ENCODE measurements around the gene DNAH12. TPM values are rescaled to one million over a fixed set of nuclear protein-coding genes. Genes with fewer than 3 reads are reported as not detected.
A peak's percentile ranks its signal among the peaks of the same experiment; 100 is the strongest.
"Not testable (repeated sequence)": the region's sequence is repeated elsewhere in the genome, so short reads cannot be mapped to it uniquely, and the experiment has no call there.

The DNAH12 gene
- polyA plus RNA-seq, 10 donors = 0.22 to 0.67 (median 0.51) TPM

DNA sequence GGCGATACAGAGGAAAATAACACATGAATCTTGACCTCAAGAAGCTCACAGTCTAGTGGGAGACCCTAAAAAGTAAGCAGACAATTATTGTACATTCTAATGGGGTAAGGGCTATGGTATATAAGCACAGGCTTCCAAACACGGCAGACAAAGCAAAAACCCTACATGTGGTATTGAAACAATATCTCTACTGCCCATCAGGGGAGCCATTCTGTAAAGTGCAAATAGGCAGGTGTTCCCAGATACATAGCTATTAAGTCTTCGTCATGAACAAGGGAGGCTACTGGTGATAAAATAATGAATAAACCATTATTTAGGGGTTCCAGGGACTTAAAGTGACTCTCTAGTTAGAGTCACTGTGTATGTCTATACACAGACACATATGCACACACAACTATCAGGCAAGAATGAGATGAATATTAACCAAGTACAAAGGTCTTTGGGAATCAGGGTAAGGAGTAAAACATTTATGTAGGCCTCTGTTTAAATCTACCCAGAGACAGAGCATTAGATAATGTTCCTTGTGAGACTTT lies 213.0 kb downstream of the DNAH12 start:
- DNase-seq = no peak

- DNase-seq = not testable (repeated sequence)
Observed at GRCh38 chr3:57326498-57326897, 217.6 kb downstream of the DNAH12 start.

GRCh38 chr3:57314204-57314603 lies 229.9 kb downstream of the DNAH12 start:
- no peak for DNase-seq

GRCh38 chr3:57309769-57310360 lies 234.3 kb downstream of the DNAH12 start:
- no peak for DNase-seq

DNA sequence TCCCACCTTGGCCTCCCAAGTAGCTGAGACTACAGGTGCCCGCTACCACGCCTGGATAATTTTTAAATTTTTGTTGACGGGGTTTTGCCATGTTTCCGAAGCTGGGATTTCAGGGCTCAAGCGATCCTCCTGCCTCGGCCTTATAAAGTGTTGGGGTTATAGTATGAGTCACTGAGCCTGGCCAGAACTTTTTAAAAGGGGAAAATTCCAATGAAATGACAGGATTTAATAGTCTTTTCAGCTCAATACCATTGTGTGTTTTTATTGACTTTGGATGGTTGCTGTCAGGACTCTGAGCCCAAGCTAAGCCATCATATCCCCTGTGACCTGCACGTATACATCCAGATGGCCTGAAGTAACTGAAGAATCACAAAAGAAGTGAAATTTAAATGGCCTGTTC lies 240.6 kb downstream of the DNAH12 start:
- DNase-seq = not testable (repeated sequence)

DNA sequence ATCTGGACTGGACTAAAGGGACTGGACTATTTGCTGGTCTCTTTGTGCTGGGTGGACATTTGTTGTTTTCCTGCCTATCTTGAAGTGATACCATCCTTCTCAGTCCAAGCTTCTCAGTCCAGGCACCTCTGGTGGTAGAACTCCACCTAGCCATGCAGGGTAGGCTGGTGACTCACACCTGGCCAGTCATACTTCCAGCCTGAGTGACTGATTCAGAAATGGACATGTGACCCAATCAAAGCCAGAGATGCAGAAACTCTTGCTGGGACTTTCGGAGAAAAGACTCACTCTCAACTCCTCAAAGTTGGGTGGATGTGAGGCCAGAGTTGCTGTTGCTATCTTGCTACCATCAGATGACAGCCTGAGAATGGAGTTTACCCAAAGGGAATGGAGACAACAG lies 246.1 kb downstream of the DNAH12 start:
- no peak for DNase-seq

DNA sequence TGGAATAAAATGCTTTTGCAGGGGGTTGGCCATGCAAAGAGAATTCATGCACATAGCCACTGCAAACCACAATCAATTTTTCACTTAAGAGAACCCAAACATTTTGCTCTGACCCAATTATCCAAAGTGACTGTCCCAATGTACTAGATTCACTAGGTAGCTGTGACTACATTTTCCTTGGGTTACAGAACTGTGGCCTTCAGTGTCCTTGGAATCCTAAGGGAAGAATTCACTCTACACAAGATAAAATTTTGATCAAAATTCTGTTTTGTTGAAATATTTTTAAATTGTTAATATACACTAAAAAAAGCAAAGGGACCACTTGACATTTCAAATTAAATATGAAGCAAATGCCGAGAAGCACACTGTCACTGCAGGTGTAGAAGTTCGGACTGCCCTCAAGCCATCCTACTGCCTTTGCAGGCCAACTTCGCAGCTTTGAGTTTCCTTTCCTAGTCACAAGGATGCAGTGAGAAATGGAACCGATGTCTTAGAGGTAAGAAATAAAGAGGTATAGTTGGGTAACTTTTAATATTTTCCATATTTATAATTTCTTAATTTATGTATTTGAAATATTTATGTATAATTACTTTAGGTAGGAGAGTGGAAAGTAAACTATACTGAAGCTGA lies 251.1 kb downstream of the DNAH12 start:
- DNase-seq = no peak

DNA sequence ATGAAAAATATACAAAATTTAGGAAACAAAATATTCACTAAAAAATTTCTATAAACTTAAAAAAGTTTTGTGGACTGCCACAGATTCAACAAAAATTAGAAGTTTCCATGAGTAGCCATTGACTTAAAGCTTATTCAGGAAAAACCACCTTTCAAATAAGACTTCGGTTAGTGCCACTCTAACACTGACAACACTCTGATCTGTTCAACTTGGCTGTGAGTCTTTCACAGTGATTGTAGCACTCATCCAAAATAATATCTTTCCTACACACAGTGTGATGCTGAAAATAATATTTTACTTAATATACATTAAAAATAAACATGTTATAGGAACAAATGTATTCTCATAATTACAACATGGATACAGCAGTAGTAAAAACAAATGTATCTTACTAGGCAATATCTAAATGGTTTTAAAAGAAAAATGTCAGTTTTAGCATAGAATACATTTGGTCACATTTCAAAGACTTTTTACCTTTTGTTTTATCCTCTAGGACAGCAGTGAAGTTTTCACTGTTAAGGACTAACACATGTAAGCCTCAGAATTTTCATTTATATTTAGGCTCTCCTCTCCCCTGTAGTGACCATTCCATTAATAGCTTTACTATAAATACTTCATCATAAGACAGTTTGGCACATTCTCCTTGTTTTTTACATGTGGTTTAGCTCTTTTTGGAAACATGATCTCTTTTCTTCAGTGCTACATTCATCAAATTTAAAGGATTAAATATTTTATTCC lies 251.8 kb downstream of the DNAH12 start, which contains the start of gene ASB14:
Gene ASB14, minus strand, starts transcription at position 527 of the 738 bp plus-strand sequence. CDS start 652 bp downstream, outside the sequence.
- DNase-seq = no peak

DNA sequence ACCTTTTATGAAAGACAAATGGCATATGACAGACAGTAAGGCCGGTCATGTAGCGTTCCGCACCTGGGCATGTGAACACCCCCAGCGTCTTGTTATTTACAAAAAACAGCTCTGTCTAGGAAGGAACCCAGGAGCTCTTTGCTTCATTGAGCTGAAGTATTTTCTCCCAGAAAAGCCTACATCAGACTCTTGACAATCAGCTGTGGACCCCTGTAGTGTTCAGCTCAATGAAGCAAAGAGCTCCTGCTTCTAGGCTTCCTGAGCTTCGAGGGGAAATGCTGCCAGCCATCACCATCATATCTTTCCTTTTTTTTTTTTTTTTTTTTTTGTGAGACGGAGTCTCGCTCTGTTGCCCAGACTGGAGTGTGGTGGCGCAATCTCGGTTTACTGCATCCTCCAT lies 255.7 kb downstream of the DNAH12 start:
- DNase-seq = no peak

- no peak for DNase-seq
Observed at GRCh38 chr3:57287205-57287604, 256.9 kb downstream of the DNAH12 start.

- no peak for DNase-seq
Observed at GRCh38 chr3:57283334-57283733, 260.8 kb downstream of the DNAH12 start.

DNA sequence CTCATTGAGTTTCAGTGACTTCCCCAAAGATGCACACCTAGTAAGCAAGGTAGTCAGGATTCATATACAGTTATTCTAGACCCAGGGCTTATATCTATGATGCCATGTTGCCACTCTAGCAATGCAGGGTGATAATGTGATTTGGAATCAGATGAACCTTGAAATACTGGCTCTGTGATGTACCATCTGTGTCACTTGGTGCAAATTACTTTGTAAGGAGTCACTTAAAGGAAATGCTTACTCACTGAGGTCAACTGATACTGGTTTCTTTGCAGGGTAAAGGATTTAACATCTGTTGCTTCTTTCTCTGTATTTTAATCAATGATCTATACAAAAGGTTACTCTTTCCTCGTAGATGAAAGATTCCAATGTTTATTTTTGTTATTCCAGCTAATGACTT lies 262.4 kb downstream of the DNAH12 start:
- DNase-seq = no peak

DNA sequence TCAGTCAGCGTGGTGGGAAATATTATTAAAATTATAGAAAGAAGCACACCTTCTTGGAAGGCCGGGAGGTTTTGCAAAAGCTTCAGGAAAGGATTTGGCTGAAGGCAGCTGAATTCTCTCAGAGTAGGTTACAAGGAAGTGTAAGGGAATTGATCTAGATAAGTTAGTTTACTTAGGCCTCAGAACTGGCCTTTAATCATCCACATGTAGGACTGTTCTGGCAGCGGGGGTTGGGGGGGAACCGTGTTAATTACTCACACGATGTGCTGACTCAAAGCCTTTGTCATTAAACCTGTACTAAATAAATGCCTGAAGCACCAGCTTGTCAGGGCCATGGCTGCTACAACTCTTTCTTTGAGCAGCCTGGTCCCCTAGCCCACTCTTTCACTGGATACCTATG lies 264.5 kb downstream of the DNAH12 start:
- no peak for DNase-seq

- DNase-seq = no peak
Observed at GRCh38 chr3:57278237-57278636, 265.9 kb downstream of the DNAH12 start.

DNA sequence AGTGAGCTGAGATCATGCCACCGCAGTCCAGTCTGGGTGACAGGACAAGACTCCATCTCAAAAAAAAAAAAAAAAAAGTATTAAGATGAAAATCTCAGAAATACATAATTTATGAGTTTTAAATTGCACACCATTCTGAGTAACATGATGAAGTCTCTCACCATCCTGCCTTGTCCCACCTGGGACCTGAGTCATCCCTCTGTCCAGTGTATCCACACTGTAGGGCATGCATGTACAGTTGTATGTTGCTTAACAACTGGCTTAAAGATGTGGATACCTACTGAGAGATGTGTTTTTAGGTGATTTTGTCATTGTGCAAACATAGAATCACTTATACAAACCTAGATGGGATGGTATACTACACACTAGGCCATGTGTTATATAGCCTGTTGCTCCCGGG lies 268.8 kb downstream of the DNAH12 start:
- no peak for DNase-seq

DNA sequence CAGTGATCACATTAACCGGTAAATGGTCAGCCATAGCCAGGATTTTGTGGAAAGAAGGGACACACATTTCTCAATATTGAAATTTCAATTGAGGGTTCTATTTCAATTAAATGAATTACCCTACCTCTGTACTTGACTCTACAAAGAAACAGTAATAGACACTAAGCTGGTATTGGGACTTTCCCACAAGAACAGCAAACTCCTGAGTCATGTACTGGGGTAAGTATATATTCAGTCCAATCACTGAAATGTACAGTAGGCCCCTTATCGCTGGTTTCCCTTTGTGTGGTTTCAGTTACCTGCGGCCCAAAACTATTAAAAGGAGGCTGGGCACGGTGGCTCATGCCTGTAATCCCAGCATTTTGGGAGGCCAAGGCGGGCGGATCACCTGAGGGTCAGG lies 269.3 kb downstream of the DNAH12 start:
- no peak for DNase-seq

GRCh38 chr3:57268416-57268815 lies 275.7 kb downstream of the DNAH12 start:
- DNase-seq = no peak

DNA sequence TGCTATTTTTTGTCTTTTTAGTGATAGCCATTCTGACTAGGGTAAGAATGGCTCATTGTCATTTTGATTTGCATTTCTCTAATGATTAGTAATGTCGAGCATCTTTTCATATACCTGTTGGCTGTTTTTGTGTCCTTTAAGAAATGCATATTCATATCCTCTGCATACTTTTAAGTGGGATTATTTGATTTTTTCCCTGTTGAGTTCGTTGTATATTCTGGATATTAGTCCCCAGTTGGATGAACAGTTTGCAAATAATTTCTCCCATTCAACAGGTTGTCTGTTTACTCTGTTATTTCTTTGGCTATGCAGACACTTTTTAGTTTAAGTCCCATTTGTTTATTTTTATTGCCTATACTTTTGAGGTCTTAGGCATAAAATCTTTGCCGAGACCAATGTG lies 282.2 kb downstream of the DNAH12 start:
- no peak for DNase-seq

GRCh38 chr3:57261119-57261518 lies 283.0 kb downstream of the DNAH12 start:
- DNase-seq = no peak

DNA sequence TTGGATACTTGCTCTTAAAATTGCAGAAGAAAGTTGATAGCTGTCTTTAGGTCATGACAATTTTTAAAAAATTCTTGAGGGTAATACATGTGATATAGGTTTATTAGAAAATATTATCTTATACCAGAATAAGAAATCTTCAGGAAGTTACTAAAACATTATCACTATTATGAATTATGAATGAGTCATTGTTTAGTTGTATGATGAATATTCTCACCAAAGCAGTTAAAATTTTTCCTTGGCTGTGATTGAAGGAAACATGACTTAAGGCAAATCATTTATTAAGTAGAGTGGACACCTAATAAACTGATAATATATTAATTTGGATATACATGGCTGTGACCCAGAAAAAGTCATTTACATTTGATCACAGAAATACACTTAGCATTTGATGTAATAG lies 286.5 kb downstream of the DNAH12 start:
- DNase-seq = no peak

GRCh38 chr3:57256844-57257243 lies 287.3 kb downstream of the DNAH12 start:
- DNase-seq = peak in 1 of 3 donors; percentile 4

GRCh38 chr3:57252404-57252803 lies 291.7 kb downstream of the DNAH12 start:
- DNase-seq = no peak

GRCh38 chr3:57244946-57245345 lies 299.2 kb downstream of the DNAH12 start:
- DNase-seq = no peak

All from muscle of back (tissue), 11 donors.